ENCODE data around the gene DNAJC5. TPM values are rescaled to one million over a fixed set of nuclear protein-coding genes. Genes with fewer than 3 reads are reported as not detected.

The DNAJC5 gene
- total and polyA plus RNA-seq, 2 experiments from 2014 or later: 7.1 to 33.5 TPM

DNA sequence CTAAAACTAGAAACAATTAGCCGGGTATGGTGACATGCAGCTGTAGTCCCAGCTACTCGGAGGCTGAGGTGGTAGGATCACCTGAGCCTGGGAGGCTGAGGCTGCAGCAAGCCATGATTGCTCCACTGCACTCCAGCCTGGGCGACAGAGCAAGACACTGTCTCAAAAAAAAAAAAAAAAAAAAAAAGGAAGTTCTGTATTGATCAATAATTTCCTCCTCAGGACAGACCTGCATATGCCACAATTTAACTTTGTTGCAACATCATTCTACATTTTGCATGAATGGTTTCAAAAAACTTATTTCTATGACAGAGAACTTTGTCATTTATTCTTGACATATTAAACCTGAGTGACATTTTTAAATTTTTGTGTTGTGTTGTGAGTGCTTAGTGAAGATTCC lies 5.5 kb downstream of the DNAJC5 start:
- TF ChIP-seq EZH2phosphoT487 (IDR thresholded peaks at IDR 0.05; ENCODE audit: unreplicated experiment) (no peak), ZNF114 (CRISPR knock-in tag; IDR thresholded peaks at IDR 0.05) (no peak), JUNB (IDR thresholded peaks at IDR 0.05; ENCODE audit: unreplicated experiment) (no peak), POLR2AphosphoS5 (IDR thresholded peaks at IDR 0.05; ENCODE audit: low read depth) (no peak), ZNF462 (CRISPR knock-in tag; IDR thresholded peaks at IDR 0.05) (no peak), NANOG (IDR thresholded peaks at IDR 0.05; ENCODE audit: borderline replicate concordance) (no peak), EZH2 (IDR thresholded peaks at IDR 0.05; ENCODE audit: low read depth, unreplicated experiment) (no peak), STAT1 (IDR thresholded peaks at IDR 0.05; ENCODE audit: unreplicated experiment) (no peak), ZNF331 (CRISPR knock-in tag; IDR thresholded peaks at IDR 0.05; ENCODE audit: low read depth) (no peak), REST (IDR thresholded peaks at IDR 0.05; ENCODE audit: unreplicated experiment) (no peak), CREB1 (CRISPR knock-in tag; IDR thresholded peaks at IDR 0.05; ENCODE audit: low read depth) (no peak)
- TF ChIP-seq, protein P1, sequence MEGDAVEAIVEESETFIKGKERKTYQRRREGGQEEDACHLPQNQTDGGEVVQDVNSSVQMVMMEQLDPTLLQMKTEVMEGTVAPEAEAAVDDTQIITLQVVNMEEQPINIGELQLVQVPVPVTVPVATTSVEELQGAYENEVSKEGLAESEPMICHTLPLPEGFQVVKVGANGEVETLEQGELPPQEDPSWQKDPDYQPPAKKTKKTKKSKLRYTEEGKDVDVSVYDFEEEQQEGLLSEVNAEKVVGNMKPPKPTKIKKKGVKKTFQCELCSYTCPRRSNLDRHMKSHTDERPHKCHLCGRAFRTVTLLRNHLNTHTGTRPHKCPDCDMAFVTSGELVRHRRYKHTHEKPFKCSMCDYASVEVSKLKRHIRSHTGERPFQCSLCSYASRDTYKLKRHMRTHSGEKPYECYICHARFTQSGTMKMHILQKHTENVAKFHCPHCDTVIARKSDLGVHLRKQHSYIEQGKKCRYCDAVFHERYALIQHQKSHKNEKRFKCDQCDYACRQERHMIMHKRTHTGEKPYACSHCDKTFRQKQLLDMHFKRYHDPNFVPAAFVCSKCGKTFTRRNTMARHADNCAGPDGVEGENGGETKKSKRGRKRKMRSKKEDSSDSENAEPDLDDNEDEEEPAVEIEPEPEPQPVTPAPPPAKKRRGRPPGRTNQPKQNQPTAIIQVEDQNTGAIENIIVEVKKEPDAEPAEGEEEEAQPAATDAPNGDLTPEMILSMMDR (conservative IDR thresholded peaks at IDR 0.05; ENCODE audit: low read depth in 2 of 2): no peak
- TF ChIP-seq, protein P2, sequence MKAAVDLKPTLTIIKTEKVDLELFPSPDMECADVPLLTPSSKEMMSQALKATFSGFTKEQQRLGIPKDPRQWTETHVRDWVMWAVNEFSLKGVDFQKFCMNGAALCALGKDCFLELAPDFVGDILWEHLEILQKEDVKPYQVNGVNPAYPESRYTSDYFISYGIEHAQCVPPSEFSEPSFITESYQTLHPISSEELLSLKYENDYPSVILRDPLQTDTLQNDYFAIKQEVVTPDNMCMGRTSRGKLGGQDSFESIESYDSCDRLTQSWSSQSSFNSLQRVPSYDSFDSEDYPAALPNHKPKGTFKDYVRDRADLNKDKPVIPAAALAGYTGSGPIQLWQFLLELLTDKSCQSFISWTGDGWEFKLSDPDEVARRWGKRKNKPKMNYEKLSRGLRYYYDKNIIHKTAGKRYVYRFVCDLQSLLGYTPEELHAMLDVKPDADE (IDR thresholded peaks at IDR 0.05): no peak
- H3K36me3 Mint-ChIP-seq (ENCODE audit: low read depth): no peaks in the 10 kb centered on the region

More for the DNA sequence above, 5.5 kb downstream of the DNAJC5 start:
- ATAC-seq: no peak
- H3K27ac Mint-ChIP-seq: no peak overlapping the region
- no peak overlapping the region for H3K4me3 ChIP-seq
- no peaks in the 10 kb centered on the region for H3K9me2 ChIP-seq (ENCODE audit: insufficient read depth)
- no peak overlapping the region for H3K27ac ChIP-seq (ENCODE audit: low read depth)
- peaks cover 88% of the 10 kb centered on the region for H3K79me2 ChIP-seq (replicated peaks; ENCODE audit: insufficient read depth)
- no peak for DNase-seq (ENCODE audit: low spot score)
- no peaks in the 10 kb centered on the region for H3K9me3 Mint-ChIP-seq
- H3K36me3 ChIP-seq (ENCODE audit: insufficient read depth): no peaks in the 10 kb centered on the region
- H3K27me3 ChIP-seq (ENCODE audit: insufficient read depth): no peaks in the 10 kb centered on the region
- peaks cover 8% of the 10 kb centered on the region for H3K27me3 Mint-ChIP-seq (ENCODE audit: insufficient read depth, low read depth, poor library complexity)
- H3K4me2 ChIP-seq: no peak overlapping the region
- H3K4me1 ChIP-seq (ENCODE audit: insufficient read depth): peaks cover 3% of the 10 kb centered on the region; the same call in 1 of the 2 replicates
- H3K4me1 Mint-ChIP-seq: peaks cover 13% of the 10 kb centered on the region
- H2AFZ ChIP-seq: no peak overlapping the region
- H3F3A ChIP-seq (replicated peaks; ENCODE audit: low read depth): 0 out of 2 replicates have a peak, but pooled peaks cover 13% of the 10 kb centered on the region
- no peak overlapping the region for H3K4me3 Mint-ChIP-seq
- peaks cover 12% of the 10 kb centered on the region for H4K20me1 ChIP-seq (replicated peaks; ENCODE audit: insufficient read depth)
